HG03097 (cell line): Measurements from ENCODE around the gene SDHAF2.
"Not testable (repeated sequence)": the region's sequence is repeated elsewhere in the genome, so short reads cannot be mapped to it uniquely, and the experiment has no call there.

Experiments used
- ATAC-seq: cut with Tn5 transposase; IDR thresholded peaks from one replicate; pipeline ENCODE4 v1.9.1; 2021; ENCODE audit not compliant: unreplicated experiment, low FRiP score

SDHAF2 gene

DNA sequence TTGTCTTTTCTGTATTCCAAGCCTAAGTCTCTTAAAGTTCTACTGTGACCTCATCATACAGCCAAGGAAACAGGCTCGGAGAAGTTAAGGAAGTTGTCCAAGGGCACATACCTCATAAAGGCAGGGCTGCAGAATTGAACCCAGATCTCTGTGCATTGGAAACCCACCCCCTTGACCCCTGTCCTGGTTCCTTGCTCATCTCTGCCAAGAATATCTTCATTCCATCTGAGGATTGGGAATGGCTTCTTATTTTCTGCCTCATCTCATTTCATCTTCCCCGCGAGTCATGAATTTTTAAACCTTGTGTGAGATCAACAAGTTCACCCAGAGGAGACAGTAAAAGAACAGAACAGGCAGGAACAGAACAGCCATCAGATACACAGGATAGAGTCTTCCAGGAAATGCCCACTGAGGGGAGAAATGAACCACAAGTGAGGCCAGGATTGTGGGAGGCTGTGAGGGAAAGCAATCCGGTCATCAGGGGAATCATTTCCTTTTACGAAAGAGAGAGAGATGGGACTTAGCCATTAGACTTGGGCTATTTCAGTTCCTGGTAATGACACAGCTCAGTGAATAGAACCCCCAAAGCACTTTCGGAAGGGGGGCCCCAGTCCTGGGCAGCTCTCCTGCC is 44.2 kb downstream of the SDHAF2 start:
- no peak for ATAC-seq

DNA sequence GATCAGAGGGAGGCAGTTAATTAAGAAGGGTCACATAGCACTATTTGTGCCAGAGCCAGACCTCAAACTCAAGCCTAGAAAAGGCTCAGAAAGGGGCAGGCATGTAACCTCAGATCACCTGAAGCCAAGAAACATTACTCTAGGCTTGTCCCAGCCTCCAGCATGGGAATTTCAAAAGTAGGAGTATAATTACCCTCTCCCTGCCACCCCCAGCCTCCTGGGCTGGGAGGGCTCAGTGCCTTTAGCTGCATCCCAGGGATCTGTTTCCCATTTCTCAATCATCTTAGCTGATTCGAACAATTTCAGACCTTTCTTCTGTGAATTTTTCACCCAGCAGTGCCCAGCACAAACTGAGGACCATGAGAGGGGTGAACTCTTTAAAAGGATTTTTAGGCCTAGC is 45.5 kb downstream of the SDHAF2 start:
- no peak for ATAC-seq

GRCh38 chr11:61476371-61476770 is 46.4 kb downstream of the SDHAF2 start:
- ATAC-seq = no peak

- no peak for ATAC-seq
Measured at GRCh38 chr11:61477126-61477525, 47.2 kb downstream of the SDHAF2 start.

- no peak for ATAC-seq
Measured at GRCh38 chr11:61477727-61478148, 47.8 kb downstream of the SDHAF2 start.

DNA sequence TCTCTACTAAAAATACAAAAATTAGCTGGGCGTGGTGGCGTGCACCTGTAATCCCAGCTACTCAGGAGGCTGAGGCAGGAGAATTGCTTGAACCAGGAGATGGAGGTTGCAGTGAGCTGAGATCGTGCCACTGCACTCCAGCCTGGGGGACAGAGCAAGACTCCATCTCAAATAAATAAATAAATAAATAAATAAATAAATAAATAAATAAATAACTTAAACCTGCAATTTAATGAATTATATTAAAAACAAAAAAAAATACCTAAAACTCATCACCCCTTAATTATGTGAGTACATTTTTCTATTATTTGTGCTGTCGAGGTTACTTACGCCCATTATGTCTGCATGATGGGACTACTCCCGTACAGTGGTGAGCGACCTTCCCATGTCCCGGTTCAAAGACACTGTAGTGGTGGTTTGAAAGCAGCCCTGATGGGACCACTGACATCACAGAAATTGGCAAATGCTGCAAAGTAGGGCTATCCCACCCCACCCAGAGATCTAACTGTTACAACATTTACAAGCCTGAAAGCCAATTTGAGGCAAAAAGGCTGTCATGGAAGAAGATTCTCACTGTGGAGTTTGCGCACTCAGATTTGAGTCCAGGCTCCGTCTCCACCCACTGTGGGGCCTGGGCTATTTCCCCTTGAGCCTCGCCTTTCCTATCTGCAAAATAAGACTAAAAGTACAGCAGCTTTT is 49.6 kb downstream of the SDHAF2 start:
- not testable (repeated sequence) for ATAC-seq

- ATAC-seq = no peak
Measured at GRCh38 chr11:61480261-61480993, 50.5 kb downstream of the SDHAF2 start.

GRCh38 chr11:61480994-61481335 is 51.0 kb downstream of the SDHAF2 start:
- ATAC-seq = no peak

DNA sequence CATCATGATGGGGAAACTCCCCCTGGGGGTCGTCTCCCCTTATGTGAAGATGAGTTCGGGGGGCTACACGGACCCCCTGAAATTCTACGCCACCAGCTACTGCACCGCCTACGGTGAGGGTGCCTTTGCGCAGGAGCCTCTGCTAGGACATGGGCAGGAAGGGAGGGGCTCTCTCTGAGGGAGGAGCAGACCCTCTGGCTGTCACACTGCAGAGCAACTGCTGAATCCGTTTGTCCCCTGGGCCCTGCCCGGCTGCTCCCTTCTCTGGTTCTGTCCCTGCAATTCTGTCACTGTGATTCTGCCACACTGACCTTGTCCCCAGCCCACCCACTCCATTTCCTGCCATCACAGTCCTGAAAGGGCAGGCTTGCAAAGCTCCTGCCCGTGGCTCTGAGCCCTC is 51.9 kb downstream of the SDHAF2 start:
- ATAC-seq = no peak

DNA sequence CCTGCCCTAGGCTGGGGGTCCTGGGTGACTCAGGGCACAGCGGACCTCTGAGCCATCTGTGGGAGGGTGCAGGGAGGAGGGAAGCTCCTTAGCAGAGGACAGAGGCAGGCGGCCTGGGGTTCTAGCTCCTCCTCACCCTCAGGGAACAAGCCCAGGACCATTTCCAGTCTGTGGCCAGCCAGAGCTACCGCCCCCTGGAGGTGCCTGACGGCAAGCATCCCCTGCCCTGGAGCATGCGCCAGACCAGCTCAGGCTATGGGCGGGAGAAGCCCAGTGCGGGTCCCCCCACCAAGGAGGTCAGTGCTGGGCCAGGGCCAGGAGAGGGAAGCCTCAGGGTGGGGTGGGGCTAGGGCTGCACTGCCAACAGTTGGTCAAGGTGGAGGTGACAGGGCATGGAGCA is 52.6 kb downstream of the SDHAF2 start:
- ATAC-seq = no peak

GRCh38 chr11:61484541-61484940 is 54.6 kb downstream of the SDHAF2 start:
- no peak for ATAC-seq

- no peak for ATAC-seq
Measured at GRCh38 chr11:61485080-61485479, 55.2 kb downstream of the SDHAF2 start.

GRCh38 chr11:61486011-61486620 is 56.2 kb downstream of the SDHAF2 start:
- ATAC-seq = no peak

GRCh38 chr11:61486779-61487178 is 56.9 kb downstream of the SDHAF2 start:
- ATAC-seq = no peak

GRCh38 chr11:61487342-61488025 is 57.6 kb downstream of the SDHAF2 start:
- ATAC-seq = no peak

- no peak for ATAC-seq
Measured at GRCh38 chr11:61488651-61489291, 58.8 kb downstream of the SDHAF2 start.

GRCh38 chr11:61489833-61490721 is 60.2 kb downstream of the SDHAF2 start:
- no peak for ATAC-seq

- no peak for ATAC-seq
Measured at GRCh38 chr11:61491736-61492395, 61.9 kb downstream of the SDHAF2 start.
